C4-2B (cell line): Measurements from ENCODE around the gene LDLRAP1.

Experiments used
- H3K27ac ChIP-seq: fragments of 450-650 bp; 2 replicates; pipeline ENCODE4 v1.5.1; 2017
- CTCF ChIP-seq: fragments of 450-650 bp; conservative IDR thresholded peaks from 2 replicates; pipeline ENCODE4 v1.5.1; 2017; ENCODE audit warnings: mild to moderate bottlenecking
- ZFX ChIP-seq: fragments of 450-650 bp; IDR thresholded peaks from 2 replicates; pipeline ENCODE4 v1.6.1; 2017

The LDLRAP1 gene

GRCh38 chr1:25615172-25615541, 71.8 kb downstream of the LDLRAP1 start:
- no peak overlapping the region for H3K27ac ChIP-seq
- no peak for TF ChIP-seq ZFX
- TF ChIP-seq CTCF = no peak

- no peak for TF ChIP-seq ZFX
- no peak for TF ChIP-seq CTCF
- H3K27ac ChIP-seq = peak overlapping the region; percentile 46; the same call in 1 of the 2 replicates
Observed at GRCh38 chr1:25615563-25616094, 72.2 kb downstream of the LDLRAP1 start.

- H3K27ac ChIP-seq = peak within 1 kb of the TSS; percentile 46
- no peak for TF ChIP-seq ZFX
- TF ChIP-seq CTCF = no peak
Observed at GRCh38 chr1:25616095-25616986, 72.9 kb downstream of the LDLRAP1 start, which contains the start of gene MAN1C1. TSS of gene MAN1C1 (plus strand) at chr1:25616791. CDS start at chr1:25617798, 1,007 bp downstream.

- TF ChIP-seq CTCF (no peak), ZFX (no peak)
- peak overlapping the region; percentile 37; the same call in 1 of the 2 replicates for H3K27ac ChIP-seq
Observed at GRCh38 chr1:25616987-25617624, 73.7 kb downstream of the LDLRAP1 start.

- TF ChIP-seq CTCF = no peak
- TF ChIP-seq ZFX = no peak
- peak overlapping the region; percentile 37; the same call in 1 of the 2 replicates for H3K27ac ChIP-seq
Observed at GRCh38 chr1:25617625-25618432, 74.4 kb downstream of the LDLRAP1 start.

GRCh38 chr1:25618433-25618808, 75.0 kb downstream of the LDLRAP1 start:
- no peak overlapping the region for H3K27ac ChIP-seq
- TF ChIP-seq ZFX (no peak), CTCF (no peak)
